GM19035 (cell line): Measurements from ENCODE around the gene HNRNPA0.
"Not testable (repeated sequence)": the region's sequence is repeated elsewhere in the genome, so short reads cannot be mapped to it uniquely, and the experiment has no call there.

Experiments used
- ATAC-seq: cut with Tn5 transposase; IDR thresholded peaks from one replicate; pipeline ENCODE4 v1.9.1; 2021; ENCODE audit not compliant: unreplicated experiment

HNRNPA0 gene

DNA sequence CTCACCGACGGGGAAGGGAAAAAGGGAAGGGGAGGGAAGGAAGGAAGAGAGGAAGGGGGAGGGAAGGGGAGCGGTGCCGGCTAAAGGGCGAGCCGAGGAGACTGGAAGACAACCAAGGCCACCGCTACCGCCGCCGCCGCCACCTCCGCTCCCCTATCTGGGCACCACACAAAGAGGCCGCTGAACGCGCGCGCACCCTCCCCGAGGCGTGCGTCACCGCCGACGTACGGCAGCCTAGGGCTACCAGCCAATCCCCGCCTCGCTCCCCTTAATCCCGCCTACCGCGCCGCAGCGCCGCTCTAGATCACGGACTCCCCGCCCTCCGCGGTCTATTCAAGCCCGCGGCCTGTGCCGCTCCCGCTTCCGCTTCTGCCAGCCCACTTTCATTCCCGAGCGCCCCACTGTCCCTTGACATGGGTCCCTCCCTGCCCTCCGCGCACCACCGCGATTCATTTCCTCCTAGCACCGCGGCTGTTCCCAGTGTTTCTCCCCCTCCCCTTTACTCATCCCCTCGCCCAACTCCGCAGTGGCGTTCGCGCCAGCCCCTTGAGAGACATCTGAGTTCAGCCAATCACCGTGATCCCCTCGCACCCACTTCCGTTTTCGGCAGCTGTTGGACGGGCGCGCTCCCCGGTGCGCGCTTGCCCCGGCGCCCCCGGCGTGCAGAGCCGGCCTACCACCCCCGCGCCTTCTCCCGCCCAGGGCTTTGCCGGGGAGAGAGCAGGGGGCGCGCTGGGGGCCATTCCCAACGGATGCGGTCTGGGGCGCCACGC is at the start of gene HNRNPA0:
Gene HNRNPA0, minus strand, starts transcription at position 176 of the 773 bp plus-strand sequence. CDS start 297 bp downstream, outside the sequence.
- peak; percentile 77 for ATAC-seq

- ATAC-seq, result no peak
Observed at GRCh38 chr5:137802282-137803210, 48.4 kb upstream of the HNRNPA0 start.

DNA sequence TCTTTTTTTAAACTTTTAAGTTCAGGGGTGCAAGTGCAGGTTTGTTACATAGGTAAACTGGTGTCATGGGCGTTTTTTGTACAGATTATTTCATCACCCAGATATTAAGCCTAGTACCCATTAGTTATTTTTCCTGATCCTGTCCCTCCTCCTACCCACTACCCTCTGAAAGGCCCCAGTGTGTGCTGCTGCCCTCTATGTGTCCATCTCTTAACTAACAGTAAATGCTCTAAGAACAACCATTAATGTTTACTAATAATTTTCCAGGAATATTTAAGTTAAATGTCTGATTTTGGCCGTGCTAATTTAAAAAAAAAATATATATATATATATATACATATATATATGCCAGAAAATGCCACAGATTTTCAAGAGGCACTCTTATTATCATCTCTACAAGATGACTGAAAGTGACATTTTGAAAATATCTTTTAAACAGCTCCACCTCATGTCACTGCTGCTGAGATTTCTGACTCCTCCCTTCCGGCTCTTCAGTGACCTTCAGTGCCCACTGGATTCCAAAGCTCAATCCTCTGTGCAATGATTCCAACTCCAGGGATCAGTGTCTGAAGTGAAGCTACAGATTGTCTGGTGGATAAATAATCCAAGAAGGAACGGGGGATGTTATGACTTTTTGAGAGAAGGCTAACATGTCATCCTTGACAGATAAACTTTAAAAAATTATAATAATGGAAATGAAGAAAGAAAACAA is 46.7 kb upstream of the HNRNPA0 start:
- ATAC-seq, result no peak

- ATAC-seq, result no peak
Observed at GRCh38 chr5:137796279-137796678, 42.1 kb upstream of the HNRNPA0 start.

DNA sequence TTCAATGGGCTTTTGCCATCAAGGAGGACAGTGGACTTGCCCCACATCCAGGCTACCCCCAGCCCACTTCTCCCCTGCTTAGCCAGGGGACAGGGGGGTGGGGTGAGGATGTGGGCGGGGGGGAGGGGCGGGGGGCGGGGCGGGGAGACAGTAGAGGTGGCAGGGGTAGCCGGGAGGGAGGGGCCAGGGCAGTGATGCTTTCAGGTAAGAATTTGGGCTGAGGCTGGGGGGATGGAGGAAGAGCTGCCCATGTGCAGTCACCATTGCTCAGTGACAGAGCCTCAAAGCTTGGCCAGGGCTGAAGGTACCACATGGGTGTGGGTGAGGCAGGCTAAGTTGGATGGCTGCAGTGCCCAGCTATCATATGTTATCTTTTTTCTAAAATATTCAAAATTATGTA is 40.7 kb upstream of the HNRNPA0 start:
- no peak for ATAC-seq

DNA sequence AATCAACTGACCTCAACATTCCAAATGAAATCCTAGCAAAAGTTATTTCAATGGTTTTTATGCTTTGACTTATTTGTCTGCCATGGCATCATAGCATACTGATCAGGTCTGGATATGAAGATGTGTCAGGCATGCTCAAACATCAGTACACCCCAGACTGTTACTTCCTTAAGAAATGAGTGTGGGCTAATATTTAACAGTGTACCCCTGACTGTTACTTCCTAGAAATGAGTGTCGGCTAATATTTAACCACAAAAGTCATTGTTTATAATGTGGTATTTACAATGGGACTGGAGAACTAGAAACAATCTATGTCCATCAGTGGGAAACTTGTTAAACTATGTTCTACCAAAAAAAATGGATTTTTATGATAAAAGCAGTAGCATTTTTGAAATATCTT is 38.1 kb upstream of the HNRNPA0 start:
- no peak for ATAC-seq

DNA sequence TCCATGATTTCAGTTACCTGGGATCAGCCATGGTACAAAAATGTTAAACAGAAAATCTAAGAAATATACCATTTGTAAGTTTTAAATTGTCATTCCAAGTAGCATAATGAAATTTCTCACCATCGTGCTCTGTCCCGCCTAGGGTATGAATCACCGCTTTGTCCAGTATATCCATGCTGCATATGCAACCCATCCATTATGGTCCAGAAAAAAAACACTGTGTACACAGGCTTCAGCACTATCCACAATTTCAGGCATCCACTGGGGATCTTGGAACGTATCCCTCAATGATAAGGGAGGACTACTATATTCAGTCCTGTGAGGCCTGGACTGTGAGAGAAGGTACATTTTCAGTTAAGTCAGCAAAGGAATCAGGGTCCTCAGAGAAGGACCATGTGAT is 37.6 kb upstream of the HNRNPA0 start:
- no peak for ATAC-seq

GRCh38 chr5:137791387-137791786 is 37.2 kb upstream of the HNRNPA0 start:
- no peak for ATAC-seq

DNA sequence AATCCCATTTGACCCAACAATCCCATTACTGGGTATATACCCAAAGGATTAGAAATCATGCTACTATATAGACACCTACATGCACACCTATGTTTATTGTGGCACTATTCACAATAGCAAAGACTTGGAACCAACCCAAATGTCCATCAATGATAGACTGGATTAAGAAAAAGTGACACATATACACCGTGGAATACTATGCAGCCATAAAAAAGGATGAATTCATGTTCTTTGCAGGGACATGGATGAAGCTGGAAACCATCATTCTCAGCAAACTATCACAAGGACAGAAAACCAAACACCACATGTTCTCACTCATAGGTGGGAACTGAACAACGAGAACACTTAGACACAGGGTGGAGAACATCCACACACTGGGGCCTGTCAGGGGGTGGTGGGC is 34.4 kb upstream of the HNRNPA0 start:
- not testable (repeated sequence) for ATAC-seq

DNA sequence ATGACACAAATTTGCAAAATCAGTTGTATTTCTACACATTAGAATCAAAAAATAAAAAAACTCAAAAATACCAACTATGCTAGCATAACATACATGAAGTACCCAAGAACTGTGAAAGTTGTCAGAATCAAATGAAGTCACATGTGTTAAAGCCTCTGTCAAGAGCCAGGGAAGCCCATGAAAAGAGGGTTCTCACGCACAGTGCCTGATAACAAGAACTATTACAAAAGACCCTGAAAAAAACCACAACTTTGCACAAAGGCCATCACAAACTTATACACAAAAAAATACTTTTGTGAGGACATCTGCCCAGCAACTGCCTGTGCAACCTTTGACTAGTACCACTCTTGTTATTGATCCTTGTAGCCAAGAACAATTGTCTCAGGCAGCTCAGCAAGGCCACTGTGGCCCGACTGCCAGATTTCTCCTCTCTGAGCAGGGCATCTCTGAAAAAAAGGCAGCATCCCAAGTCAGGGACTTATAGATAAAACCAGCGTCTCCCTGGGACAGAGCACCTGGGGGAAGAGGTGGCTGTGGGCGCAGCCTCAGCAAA is 28.9 kb upstream of the HNRNPA0 start:
- no peak for ATAC-seq

GRCh38 chr5:137782055-137782454 is 27.9 kb upstream of the HNRNPA0 start:
- ATAC-seq, result no peak

DNA sequence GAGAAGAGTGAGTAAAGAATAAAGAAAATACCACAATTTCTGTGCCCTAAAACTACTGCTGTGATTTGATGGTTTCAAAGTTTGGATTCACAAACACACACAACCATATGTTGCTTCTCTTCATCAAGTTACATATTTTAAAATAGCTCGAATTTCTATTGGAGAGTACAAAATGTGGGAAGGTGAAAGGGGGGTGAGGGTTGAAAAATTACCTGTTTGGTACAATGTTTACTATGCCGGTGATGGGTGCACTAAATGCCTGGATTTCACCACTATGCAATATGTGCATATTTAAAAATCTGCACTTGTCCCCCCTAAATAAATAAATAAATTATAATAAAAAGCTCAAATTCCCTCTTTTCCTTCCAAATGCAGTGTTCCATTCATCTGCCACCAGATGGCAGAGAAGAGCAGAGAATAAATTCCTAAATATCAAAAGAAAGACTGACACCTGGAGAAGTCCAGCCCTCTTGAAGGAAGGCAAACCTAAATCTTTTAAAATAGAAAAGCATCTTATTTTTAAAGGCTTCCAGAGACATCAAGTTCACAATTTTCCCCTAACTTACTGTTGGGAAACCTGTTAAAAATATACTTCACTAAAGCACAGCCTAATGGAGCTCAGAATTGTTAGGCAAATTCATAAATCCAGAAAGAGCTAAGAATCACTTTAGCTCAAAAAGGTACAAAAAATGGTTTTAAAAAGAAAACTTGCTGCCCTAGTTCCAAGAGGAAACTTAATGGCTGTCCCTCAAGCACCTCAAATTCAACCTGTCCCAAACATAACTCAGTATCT is 24.8 kb upstream of the HNRNPA0 start:
- no peak for ATAC-seq

- ATAC-seq, result not testable (repeated sequence)
Observed at GRCh38 chr5:137767937-137768336, 13.8 kb upstream of the HNRNPA0 start.

- ATAC-seq, result no peak
Observed at GRCh38 chr5:137761566-137761965, 7.4 kb upstream of the HNRNPA0 start.

GRCh38 chr5:137760719-137761516 is 6.8 kb upstream of the HNRNPA0 start:
- no peak for ATAC-seq

DNA sequence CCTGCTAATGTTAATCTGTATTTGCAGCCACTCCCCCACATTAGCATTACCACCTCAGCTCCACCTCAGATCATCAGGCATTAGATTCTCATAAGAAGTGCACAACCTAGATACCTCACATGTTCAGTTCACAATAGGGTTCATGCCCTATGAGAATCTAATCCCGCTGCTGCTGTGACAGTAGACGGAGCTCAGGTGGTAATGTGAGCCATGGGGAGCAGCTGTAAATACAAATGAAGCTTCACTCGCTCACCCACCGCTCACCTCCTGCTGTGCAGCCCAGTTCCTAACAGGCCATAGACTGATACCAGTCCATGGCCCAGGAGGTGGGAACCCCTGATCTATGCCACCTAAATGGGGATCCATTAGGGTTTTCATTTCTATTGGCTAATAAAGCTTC is 6.1 kb upstream of the HNRNPA0 start:
- no peak for ATAC-seq

DNA sequence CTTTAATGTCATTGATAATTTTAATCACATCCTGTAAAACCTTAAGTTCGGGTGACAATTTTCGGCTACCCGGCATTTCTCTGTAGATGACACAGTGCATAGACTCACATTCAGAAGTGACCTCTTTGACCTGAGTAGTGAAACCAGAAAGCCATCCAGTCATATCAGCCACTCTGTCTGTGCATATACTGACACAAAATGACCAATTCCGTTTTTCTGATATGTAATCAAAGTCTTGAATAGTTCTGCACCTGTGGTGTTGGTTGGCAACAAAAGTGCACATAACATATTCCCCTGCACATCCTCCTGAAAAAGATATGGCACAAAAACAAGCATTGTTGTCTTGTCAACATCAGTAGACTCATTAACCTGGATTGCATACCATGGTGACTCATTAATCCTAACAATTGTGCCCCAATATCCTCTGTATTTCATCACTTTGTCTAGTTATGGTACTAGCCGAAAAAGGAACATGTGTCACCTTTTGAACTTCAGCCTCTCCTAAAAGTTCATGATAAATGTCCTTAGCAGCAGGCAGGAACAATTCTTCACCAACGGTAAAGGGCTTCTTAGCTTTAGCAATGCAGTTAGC is 4.6 kb upstream of the HNRNPA0 start:
- ATAC-seq, result peak; percentile 36

GRCh38 chr5:137758121-137758520 is 4.0 kb upstream of the HNRNPA0 start:
- no peak for ATAC-seq

DNA sequence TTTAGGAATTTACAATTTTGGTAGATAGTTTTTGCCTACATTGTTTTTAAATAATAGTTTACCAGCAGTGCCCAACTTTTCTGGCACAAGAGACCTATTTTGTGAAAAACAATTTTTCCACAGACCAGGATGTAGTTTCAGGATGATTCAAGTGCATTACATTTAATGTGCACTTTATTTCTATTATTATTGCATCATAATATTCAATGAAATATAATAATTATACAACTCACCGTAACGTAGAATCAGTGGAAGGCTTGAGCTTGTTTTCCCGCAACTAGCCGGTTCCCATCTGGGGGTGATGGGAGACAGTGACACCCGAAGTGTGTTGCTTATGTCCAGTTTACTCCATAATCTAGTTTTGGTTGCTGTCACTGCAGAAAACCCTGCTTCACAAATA is 3.5 kb upstream of the HNRNPA0 start:
- no peak for ATAC-seq
